Measurements from ENCODE around the gene MITF.
"Not testable (repeated sequence)": the region's sequence is repeated elsewhere in the genome, so short reads cannot be mapped to it uniquely, and the experiment has no call there.

The MITF gene

GRCh38 chr3:69791919-69792399 lies 52.7 kb downstream of the MITF start:
- no peak for DNase-seq

GRCh38 chr3:69796126-69796525 lies 56.9 kb downstream of the MITF start:
- DNase-seq: not testable (repeated sequence)

- no peak for DNase-seq
Observed at GRCh38 chr3:69803681-69804270, 64.5 kb downstream of the MITF start.

GRCh38 chr3:69805491-69805890 lies 66.2 kb downstream of the MITF start:
- no peak for DNase-seq

GRCh38 chr3:69806735-69807438 lies 67.6 kb downstream of the MITF start:
- DNase-seq: no peak

GRCh38 chr3:69807674-69808073 lies 68.4 kb downstream of the MITF start:
- DNase-seq: no peak

GRCh38 chr3:69809076-69809835 lies 70.0 kb downstream of the MITF start:
- DNase-seq: no peak

- no peak for DNase-seq
Observed at GRCh38 chr3:69811452-69812401, 72.5 kb downstream of the MITF start.

GRCh38 chr3:69815970-69816369 lies 76.7 kb downstream of the MITF start:
- DNase-seq: no peak

GRCh38 chr3:69817988-69818387 lies 78.7 kb downstream of the MITF start:
- no peak for DNase-seq

GRCh38 chr3:69819282-69819681 lies 80.0 kb downstream of the MITF start:
- no peak for DNase-seq

GRCh38 chr3:69821133-69821532 lies 81.9 kb downstream of the MITF start:
- DNase-seq: no peak

GRCh38 chr3:69823743-69824142 lies 84.5 kb downstream of the MITF start:
- DNase-seq: no peak

GRCh38 chr3:69825446-69825845 lies 86.2 kb downstream of the MITF start:
- no peak for DNase-seq

- DNase-seq: no peak
Observed at GRCh38 chr3:69827127-69827526, 87.9 kb downstream of the MITF start.

- DNase-seq: no peak
Observed at GRCh38 chr3:69828817-69829216, 89.6 kb downstream of the MITF start.

- no peak for DNase-seq
Observed at GRCh38 chr3:69830147-69830546, 90.9 kb downstream of the MITF start.

GRCh38 chr3:69831737-69832136 lies 92.5 kb downstream of the MITF start:
- no peak for DNase-seq

- no peak for DNase-seq
Observed at GRCh38 chr3:69833591-69833990, 94.3 kb downstream of the MITF start.

GRCh38 chr3:69838217-69838616 lies 99.0 kb downstream of the MITF start:
- DNase-seq: no peak

GRCh38 chr3:69838696-69839515 lies 99.6 kb downstream of the MITF start:
- DNase-seq: no peak

- DNase-seq: no peak
Observed at GRCh38 chr3:69842351-69842750, 103.1 kb downstream of the MITF start.

All from NK-92 treated with Interleukin-12 subunit alpha and Interleukin-12 subunit beta, amount 100 ng/mL, for 24 hours (cell line).